ENCODE measurements around the gene FDX1. TPM values are rescaled to one million over a fixed set of nuclear protein-coding genes. Genes with fewer than 3 reads are reported as not detected.
A peak's percentile ranks its signal among the peaks of the same experiment; 100 is the strongest.

FDX1 gene
- total RNA-seq, 1 donor from 2014 or later: 9.7 TPM

DNA sequence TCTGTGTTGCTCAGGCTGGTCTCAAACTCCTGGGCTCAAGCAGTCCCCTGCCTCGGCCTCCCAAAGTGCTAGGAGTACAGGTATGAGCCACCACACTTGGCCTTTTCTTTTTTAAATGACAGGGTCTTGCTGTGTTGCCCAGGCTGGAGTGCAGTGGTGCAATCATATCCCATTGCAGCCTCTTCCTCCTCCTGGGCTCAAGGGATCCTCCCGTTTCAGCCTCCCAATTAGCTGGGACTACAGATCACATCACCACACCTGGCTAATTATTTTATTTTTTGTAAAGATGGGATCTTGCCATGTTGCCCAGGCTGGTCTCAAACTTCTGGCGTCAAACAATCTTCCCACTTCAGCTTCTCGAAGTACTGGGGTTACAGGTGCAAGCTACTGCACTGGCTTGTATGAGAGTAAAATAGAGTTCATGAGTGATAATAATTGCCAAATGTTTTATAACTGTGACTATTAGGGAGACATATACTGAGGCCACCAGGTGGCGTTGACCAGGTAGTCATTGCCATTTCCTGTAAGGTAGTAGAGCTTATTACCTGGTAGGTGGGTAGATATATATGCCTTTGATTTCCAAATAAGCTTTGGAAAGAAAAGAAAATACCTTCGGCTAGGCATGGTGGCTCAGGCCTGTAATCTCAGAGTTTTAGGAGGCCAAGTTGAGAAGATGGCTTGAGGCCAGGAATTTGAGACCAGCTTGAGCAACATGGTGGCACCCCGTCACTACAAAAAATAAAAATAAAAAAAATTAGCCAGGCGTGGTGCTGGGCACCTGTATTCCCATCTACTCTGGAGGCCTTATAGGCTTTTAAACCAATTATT is 5.4 kb downstream of the FDX1 start:
- H3K27me3 Mint-ChIP-seq (ENCODE audit: low read depth): no peaks in the 10 kb centered on the region
- H3K36me3 Mint-ChIP-seq (ENCODE audit: low read depth): peaks cover 22% of the 10 kb centered on the region
- peaks cover 33% of the 10 kb centered on the region for H3K4me1 Mint-ChIP-seq
- H3K27ac Mint-ChIP-seq (ENCODE audit: unreplicated experiment): no peak overlapping the region
- no peak overlapping the region for H3K4me3 Mint-ChIP-seq
- peaks cover 4% of the 10 kb centered on the region for H3K9me3 Mint-ChIP-seq
- TF ChIP-seq, protein P1, sequence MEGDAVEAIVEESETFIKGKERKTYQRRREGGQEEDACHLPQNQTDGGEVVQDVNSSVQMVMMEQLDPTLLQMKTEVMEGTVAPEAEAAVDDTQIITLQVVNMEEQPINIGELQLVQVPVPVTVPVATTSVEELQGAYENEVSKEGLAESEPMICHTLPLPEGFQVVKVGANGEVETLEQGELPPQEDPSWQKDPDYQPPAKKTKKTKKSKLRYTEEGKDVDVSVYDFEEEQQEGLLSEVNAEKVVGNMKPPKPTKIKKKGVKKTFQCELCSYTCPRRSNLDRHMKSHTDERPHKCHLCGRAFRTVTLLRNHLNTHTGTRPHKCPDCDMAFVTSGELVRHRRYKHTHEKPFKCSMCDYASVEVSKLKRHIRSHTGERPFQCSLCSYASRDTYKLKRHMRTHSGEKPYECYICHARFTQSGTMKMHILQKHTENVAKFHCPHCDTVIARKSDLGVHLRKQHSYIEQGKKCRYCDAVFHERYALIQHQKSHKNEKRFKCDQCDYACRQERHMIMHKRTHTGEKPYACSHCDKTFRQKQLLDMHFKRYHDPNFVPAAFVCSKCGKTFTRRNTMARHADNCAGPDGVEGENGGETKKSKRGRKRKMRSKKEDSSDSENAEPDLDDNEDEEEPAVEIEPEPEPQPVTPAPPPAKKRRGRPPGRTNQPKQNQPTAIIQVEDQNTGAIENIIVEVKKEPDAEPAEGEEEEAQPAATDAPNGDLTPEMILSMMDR (conservative IDR thresholded peaks at IDR 0.05): peak; percentile 45
- DNase-seq (ENCODE audit: low read depth, low spot score): no peak

DNA sequence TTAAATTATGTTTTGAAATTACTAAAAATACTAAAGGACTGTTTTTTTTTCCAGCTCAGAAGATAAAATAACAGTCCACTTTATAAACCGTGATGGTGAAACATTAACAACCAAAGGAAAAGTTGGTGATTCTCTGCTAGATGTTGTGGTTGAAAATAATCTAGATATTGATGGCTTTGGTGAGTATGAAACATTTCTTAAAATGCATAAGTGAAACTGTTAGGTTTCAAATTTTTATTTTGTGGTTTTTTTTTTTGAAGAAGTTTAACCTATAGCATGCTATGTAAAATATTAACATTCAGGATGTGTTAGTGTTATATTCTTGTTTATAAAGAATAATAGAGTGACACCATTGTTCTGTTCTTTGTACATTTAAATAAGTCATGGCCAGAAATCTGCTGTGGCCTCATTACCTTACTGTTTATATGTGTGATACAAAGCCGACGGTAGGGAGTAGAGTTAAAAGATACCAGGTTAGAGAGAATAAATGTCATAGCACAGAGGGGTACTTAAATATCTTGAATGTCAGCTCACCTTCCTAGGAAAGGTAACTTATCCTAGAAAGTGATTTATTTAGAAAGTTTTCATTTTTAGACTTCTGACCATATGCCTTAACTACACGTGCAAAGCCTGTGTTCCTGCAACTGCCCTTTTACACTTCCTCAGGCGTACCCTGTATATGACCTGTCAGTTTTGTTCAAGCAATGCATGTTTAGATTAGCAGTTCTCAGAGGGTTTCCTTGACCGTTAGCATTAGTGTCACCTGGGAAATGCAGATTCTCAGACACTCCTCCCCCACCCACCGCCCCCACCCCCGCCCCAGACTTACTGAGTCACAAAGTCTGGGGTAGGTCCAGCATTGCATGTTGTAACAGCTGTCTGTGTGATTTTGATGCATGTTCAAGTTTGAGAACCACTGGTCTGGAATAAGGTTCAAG is 6.3 kb downstream of the FDX1 start:
- Mint-ChIP-seq H3K27ac (ENCODE audit: unreplicated experiment) (no peak overlapping the region), H3K4me3 (no peak overlapping the region), H3K27me3 (ENCODE audit: low read depth) (no peaks in the 10 kb centered on the region), H3K36me3 (ENCODE audit: low read depth) (peaks cover 31% of the 10 kb centered on the region), H3K9me3 (peaks cover 4% of the 10 kb centered on the region), H3K4me1 (peaks cover 27% of the 10 kb centered on the region)
- no peak for DNase-seq (ENCODE audit: low read depth, low spot score)
- TF ChIP-seq, protein P1 (conservative IDR thresholded peaks at IDR 0.05): no peak

DNA sequence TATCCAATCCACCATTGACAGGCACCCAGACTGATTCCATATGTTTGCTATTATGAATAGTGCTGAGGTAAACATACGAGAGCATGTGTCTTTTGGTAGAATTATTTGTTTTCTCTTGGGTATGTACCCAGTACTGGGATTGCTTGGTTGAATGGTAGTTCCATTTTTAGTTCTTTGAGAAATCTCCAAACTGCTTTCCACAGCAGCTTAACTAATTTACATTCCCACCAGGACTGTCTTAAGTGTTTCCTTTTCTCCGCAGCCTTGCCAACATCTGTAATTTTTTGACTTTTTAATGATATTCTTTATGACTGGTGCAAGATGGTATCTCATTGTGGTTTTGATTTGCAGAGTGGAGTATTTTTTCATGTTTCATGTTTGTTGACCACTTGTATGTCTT is 8.3 kb downstream of the FDX1 start:
- TF ChIP-seq, protein P1 (conservative IDR thresholded peaks at IDR 0.05): no peak
- H3K36me3 Mint-ChIP-seq (ENCODE audit: low read depth): peaks cover 47% of the 10 kb centered on the region
- H3K4me1 Mint-ChIP-seq: peaks cover 11% of the 10 kb centered on the region
- peaks cover 4% of the 10 kb centered on the region for H3K9me3 Mint-ChIP-seq
- no peak overlapping the region for H3K4me3 Mint-ChIP-seq
- DNase-seq (ENCODE audit: low read depth, low spot score): no peak
- H3K27ac Mint-ChIP-seq (ENCODE audit: unreplicated experiment): no peak overlapping the region
- no peaks in the 10 kb centered on the region for H3K27me3 Mint-ChIP-seq (ENCODE audit: low read depth)

DNA sequence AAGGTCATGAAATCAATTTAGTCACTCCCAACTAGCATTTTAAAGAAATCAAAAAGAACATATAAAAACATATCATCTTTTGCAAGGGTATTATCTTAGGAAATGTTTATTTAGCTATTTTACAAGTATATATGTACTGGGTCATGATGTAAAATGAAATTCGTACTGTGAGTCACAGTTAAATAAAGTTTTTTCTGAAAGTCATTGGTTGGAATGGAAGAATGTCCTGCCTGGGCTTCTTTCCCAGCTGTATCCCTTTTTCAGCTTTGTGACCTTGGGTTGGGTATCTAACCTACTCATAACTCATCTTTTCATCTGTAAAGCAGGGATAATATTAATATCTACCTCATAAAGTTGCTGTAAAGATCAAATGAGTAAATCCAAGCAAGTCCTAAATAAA is 15.7 kb downstream of the FDX1 start:
- Mint-ChIP-seq H3K9me3 (no peaks in the 10 kb centered on the region), H3K4me3 (no peak overlapping the region), H3K27me3 (ENCODE audit: low read depth) (no peaks in the 10 kb centered on the region), H3K36me3 (ENCODE audit: low read depth) (peaks cover 26% of the 10 kb centered on the region), H3K27ac (ENCODE audit: unreplicated experiment) (no peak overlapping the region), H3K4me1 (no peaks in the 10 kb centered on the region)
- no peak for DNase-seq (ENCODE audit: low read depth, low spot score)
- TF ChIP-seq, protein P1 (conservative IDR thresholded peaks at IDR 0.05): no peak

DNA sequence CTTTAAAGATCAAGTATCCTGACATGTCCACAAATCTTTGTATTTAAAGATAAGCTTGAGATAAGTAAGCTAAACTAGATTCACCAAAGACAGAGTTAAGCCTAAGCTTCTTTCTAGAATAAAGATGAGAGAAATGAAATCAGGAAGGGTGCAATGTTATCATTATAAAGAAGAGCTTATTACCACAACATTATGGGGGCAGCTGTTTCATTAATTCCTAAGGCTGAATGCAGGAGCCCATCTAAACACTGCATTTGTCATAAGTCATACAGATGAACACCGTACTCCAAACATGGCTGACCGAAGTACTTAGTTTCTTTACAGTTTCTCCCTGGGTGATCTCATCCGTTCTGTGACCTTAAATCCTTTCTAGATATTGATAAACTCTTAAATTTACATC is 16.3 kb downstream of the FDX1 start:
- Mint-ChIP-seq H3K4me3 (no peak overlapping the region), H3K36me3 (ENCODE audit: low read depth) (peaks cover 20% of the 10 kb centered on the region), H3K9me3 (no peaks in the 10 kb centered on the region), H3K27me3 (ENCODE audit: low read depth) (no peaks in the 10 kb centered on the region), H3K4me1 (no peaks in the 10 kb centered on the region), H3K27ac (ENCODE audit: unreplicated experiment) (peak overlapping the region; percentile 75)
- TF ChIP-seq, protein P1 (conservative IDR thresholded peaks at IDR 0.05): no peak
- DNase-seq (ENCODE audit: low read depth, low spot score): no peak

Data from neural crest cell (in vitro differentiated cells).